Suprapubic skin (tissue), 4 donors: ENCODE data around the gene ARHGAP31.

Source experiments
- CTCF ChIP-seq, 2 donors: fragments of 200-600 bp in 1 of 2; fragments of 450-650 bp in 1 of 2; sonication (generic) in 1 of 2; IDR thresholded peaks; one replicate each; pipeline ENCODE4 v1.5.1; 2016 to 2019; ENCODE audit warnings: antibody characterized with exemption in 2 of 2, mild to moderate bottlenecking in 1 of 2, moderate library complexity in 1 of 2
- EP300 ChIP-seq: sonication (generic); formaldehyde crosslinking; IDR thresholded peaks from one replicate; pipeline ENCODE4 v1.6.1; 2017; ENCODE audit warnings: antibody characterized with exemption
- POLR2A ChIP-seq, 2 donors: fragments of 450-650 bp; IDR thresholded peaks; one replicate each; pipeline ENCODE4 v1.6.1; 2017; ENCODE audit warnings: antibody characterized with exemption in 2 of 2, mild to moderate bottlenecking in 2 of 2, moderate library complexity in 2 of 2
- POLR2AphosphoS5 ChIP-seq, 3 donors: sonication (generic); formaldehyde crosslinking; IDR thresholded peaks; one replicate each; pipeline ENCODE4 v1.6.1; 2017; ENCODE audit warnings: antibody characterized with exemption in 3 of 3

- no peak for TF ChIP-seq EP300
- TF ChIP-seq POLR2AphosphoS5 (IDR thresholded peaks at IDR 0.05): no peak
- TF ChIP-seq CTCF (IDR thresholded peaks at IDR 0.05): no peak
- no peak for TF ChIP-seq POLR2A (IDR thresholded peaks at IDR 0.05)
These were observed 36.0 kb downstream of the ARHGAP31 start for GRCh38 chr3:119330181-119330580.
